Activated T-cell treated with anti-CD3 and anti-CD28 coated beads, Interleukin-2, amount 50 U/mL, for 48 hours (primary cell): ENCODE data around the gene GRIP2.

Experiments
- DNase-seq, 2 experiments: peaks; one replicate each; pipeline ENCODE4 v3.0.0-alpha.2; 2020

GRIP2 gene

GRCh38 chr3:14505001-14505802 is 34.9 kb downstream of the GRIP2 start:
- DNase-seq, result no peak

- no peak for DNase-seq
Measured at GRCh38 chr3:14503706-14504065, 36.5 kb downstream of the GRIP2 start.

- no peak for DNase-seq
Measured at GRCh38 chr3:14503033-14503705, 37.0 kb downstream of the GRIP2 start.

DNA sequence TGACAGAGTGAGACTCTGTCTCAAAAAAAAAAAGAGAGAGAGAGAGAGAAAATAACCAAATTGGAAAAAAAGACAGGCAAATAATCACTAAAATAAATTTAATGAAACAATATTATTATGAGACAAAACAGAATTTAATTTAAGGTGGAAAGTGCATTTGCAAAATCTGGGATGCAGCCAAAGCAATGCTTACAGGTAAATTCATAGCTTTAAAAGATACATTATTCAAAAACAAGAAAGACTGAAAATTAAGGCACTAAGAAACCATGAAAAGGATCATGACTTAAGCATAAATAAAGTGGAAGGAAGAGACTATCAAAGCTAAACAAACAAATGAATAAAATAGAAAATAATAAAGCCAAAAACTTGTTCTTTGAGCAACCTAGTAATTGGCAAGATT is 37.7 kb downstream of the GRIP2 start:
- no peak for DNase-seq

DNA sequence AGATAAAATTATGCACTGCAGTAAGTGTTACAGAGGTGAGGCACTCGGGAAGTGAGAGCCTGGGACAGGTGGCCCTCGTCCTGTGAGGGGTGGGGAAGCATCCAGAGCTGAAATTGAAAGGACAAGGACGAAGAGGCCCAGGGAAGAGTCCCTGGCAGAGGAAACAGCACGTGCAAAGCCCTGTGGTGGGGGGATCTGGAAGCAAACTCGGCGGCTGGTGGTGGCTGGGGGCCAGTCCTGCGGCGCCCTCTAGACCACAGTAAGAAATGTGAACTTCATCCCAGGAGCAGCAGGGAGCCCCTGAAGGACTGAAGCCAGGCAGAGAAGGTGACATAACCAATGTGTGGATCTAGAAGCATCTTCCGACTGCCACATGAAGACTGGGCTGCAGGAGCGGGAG is 42.8 kb downstream of the GRIP2 start:
- no peak for DNase-seq

DNA sequence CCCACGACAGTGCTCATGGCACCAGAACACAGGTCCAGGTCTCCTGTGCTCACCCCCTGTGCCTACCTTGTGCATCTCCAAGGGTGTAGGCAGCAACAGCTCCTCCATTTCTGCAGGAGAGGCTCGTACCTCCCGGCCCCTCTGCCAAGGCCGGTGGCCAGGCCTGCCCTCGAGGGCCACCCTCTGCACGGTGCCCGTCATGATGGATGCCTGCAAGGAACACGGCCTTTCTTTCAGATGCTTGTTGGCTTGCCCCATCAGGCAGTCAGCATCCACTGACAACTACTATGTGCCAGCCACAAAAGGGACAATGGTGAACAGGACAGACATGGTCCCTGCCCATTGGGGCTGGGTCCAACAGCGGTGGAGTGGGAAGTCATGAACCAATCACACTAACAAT is 43.8 kb downstream of the GRIP2 start:
- no peak for DNase-seq

GRCh38 chr3:14494973-14495300 is 45.2 kb downstream of the GRIP2 start:
- DNase-seq, result no peak

DNA sequence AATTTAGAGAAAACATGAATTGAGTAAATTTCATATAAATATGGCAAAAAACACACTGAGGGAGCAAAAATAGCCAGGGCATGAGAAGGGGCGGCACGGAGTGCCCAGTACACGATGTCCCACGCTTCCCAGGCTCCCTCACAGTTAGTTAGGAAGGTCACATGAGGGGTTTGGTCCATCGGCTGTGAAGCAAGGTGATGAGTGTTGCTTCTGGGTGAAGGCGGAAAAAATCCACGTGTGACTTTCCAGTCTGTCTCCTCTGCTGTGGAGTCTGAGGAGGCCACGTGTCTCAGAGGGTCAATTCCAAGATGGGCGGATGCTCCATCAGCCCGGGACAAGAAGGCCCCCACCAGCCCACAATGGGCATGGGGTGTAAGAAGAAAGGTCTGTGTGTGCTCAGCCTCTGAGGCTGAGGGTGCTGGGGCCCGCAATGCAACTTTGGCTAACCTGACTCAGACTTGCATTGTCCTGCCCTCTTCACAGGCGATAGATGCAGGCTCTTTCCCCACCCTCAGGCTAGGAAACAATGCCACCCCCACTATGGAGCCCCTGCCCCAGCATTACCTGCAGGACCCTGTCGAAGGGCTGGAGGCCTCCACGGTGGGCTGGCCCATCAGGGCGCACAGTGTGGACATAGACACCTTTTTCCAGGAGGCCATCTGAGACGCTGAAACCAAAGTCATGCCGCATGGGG is 45.7 kb downstream of the GRIP2 start:
- DNase-seq, result no peak

DNA sequence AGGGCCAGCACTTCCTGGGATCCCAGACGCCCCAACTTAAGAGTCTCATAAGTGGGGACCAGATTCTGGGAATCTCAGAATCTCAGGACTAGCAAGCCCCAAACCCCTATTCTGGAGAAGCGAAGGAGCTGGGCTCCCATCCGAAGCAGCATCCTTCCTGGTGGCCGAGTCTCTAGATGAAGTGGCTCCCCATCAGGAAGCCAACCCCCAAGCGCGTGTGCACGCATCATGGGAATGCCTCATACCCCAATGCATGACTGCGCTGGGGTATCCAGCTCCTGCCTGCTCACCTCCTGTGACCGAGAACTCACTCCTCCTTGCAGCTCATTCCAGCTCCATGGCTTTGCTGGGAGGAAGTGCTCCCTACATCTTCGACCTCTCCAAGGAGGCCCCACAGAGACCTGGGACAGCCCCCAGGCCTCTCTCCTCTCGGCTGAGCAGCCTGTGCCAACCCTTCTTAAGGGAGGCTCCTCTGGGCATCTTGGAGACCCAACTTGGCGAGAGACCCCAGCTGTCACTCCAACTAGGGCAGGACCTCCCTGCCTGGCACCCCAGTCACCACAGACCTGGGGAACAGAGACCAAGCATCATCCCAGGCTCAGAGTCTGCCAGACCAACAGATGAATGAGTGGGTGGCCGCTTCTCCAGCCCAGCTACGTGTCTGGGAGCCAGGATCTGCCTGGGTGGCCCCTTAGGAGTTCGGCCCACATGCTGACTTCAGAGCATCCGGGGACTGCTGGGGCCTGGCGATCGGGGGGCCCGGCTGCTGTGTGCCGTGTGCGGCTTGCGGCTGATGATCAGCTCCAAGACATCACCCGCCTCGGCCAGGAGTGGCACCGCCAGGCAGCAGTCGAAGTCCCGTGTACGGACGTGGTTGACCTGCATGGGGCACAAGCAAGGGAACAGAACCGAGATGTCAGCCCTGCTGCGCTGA is 46.9 kb downstream of the GRIP2 start:
- no peak for DNase-seq

GRCh38 chr3:14491396-14492190 is 48.5 kb downstream of the GRIP2 start:
- no peak for DNase-seq

- no peak for DNase-seq
Measured at GRCh38 chr3:14490831-14491230, 49.3 kb downstream of the GRIP2 start.

GRCh38 chr3:14490255-14490654 is 49.9 kb downstream of the GRIP2 start:
- no peak for DNase-seq

GRCh38 chr3:14489641-14490040 is 50.5 kb downstream of the GRIP2 start:
- DNase-seq, result no peak

GRCh38 chr3:14488286-14489041 is 51.7 kb downstream of the GRIP2 start:
- no peak for DNase-seq

- no peak for DNase-seq
Measured at GRCh38 chr3:14487821-14488220, 52.3 kb downstream of the GRIP2 start.

- no peak for DNase-seq
Measured at GRCh38 chr3:14487086-14487485, 53.1 kb downstream of the GRIP2 start.

GRCh38 chr3:14486460-14486859 is 53.7 kb downstream of the GRIP2 start:
- DNase-seq, result no peak

DNA sequence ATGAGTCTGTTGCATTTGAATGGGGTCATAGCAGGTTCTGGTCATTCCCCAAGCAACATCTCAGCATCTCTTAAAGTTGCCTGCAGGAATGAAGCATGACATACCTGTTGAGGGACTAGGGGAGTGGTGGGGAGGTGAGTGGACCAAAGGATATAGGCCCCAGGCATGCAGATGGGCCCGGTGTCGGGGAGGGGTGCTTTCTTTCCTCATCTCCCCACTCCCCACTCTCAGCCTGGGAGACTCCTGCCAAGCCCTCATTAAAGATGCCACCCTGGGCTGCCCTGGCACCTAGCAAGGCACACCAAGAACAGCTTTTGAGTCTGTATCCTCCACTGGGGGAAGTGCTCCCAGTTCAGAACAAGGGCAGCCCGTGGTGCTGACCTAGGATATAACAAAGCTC is 54.2 kb downstream of the GRIP2 start:
- no peak for DNase-seq

- no peak for DNase-seq
Measured at GRCh38 chr3:14484741-14485140, 55.4 kb downstream of the GRIP2 start.

DNA sequence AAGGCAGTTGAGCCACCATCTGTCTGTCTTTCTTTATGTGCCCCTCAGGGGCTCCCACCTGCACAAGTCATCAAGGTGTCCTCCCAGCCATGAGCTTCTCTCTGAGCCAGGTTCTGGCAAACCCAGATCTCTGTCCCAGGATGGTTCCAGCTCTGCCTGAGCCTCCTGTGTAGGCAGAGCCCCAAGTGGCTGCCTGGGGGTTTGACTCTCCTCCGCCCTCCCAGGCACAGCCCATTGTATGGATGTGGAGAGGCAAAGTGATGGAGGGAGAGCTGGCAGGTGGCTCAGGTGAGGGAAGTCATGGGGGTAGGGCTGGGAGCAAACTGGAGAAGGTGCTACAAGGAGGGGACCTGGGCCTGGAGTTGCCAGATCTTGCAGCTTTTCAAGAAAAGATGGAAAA is 56.9 kb downstream of the GRIP2 start:
- no peak for DNase-seq

GRCh38 chr3:14482271-14482721 is 57.8 kb downstream of the GRIP2 start:
- no peak for DNase-seq
